ENCODE measurements around the gene ZNF451.
A peak's percentile ranks its signal among the peaks of the same experiment; 100 is the strongest.

The ZNF451 gene

GRCh38 chr6:57147955-57148858 lies 58.2 kb downstream of the ZNF451 start:
- no peak for DNase-seq (ENCODE audit: low read depth in 1 of 2, low spot score in 1 of 2)

GRCh38 chr6:57158658-57159057 lies 68.7 kb downstream of the ZNF451 start:
- no peak for DNase-seq (ENCODE audit: low read depth in 1 of 2, low spot score in 1 of 2)

GRCh38 chr6:57159127-57159526 lies 69.1 kb downstream of the ZNF451 start:
- no peak for DNase-seq (ENCODE audit: low read depth in 1 of 2, low spot score in 1 of 2)

GRCh38 chr6:57162028-57162427 lies 72.0 kb downstream of the ZNF451 start:
- no peak for DNase-seq (ENCODE audit: low read depth in 1 of 2, low spot score in 1 of 2)

GRCh38 chr6:57162516-57162915 lies 72.5 kb downstream of the ZNF451 start:
- no peak for DNase-seq (ENCODE audit: low read depth in 1 of 2, low spot score in 1 of 2)

- no peak for DNase-seq (ENCODE audit: low read depth in 1 of 2, low spot score in 1 of 2)
Measured at GRCh38 chr6:57163956-57164355, 74.0 kb downstream of the ZNF451 start.

GRCh38 chr6:57165080-57165479 lies 75.1 kb downstream of the ZNF451 start:
- DNase-seq (ENCODE audit: low read depth in 1 of 2, low spot score in 1 of 2): no peak

GRCh38 chr6:57172136-57173055 lies 82.4 kb downstream of the ZNF451 start, which contains the start of gene BAG2:
Gene BAG2, plus strand, starts transcription at chr6:57172326. Its CDS starts 372 bp downstream, at chr6:57172698.
- peak; percentile 74 to 90 for DNase-seq (ENCODE audit: low read depth in 1 of 2, low spot score in 1 of 2)

GRCh38 chr6:57173056-57173885 lies 83.3 kb downstream of the ZNF451 start:
- peak in 1 of 2 donors; percentile 32 for DNase-seq (ENCODE audit: low read depth in 1 of 2, low spot score in 1 of 2)

GRCh38 chr6:57173886-57174510 lies 84.0 kb downstream of the ZNF451 start:
- no peak for DNase-seq (ENCODE audit: low read depth in 1 of 2, low spot score in 1 of 2)

GRCh38 chr6:57174511-57174907 lies 84.5 kb downstream of the ZNF451 start:
- DNase-seq (ENCODE audit: low read depth in 1 of 2, low spot score in 1 of 2): no peak

- no peak for DNase-seq (ENCODE audit: low read depth in 1 of 2, low spot score in 1 of 2)
Measured at GRCh38 chr6:57177545-57178265, 87.7 kb downstream of the ZNF451 start.

GRCh38 chr6:57180596-57180995 lies 90.6 kb downstream of the ZNF451 start:
- no peak for DNase-seq (ENCODE audit: low read depth in 1 of 2, low spot score in 1 of 2)

- DNase-seq (ENCODE audit: low read depth in 1 of 2, low spot score in 1 of 2): no peak
Measured at GRCh38 chr6:57182017-57182432, 92.0 kb downstream of the ZNF451 start.

- DNase-seq (ENCODE audit: low read depth in 1 of 2, low spot score in 1 of 2): no peak
Measured at GRCh38 chr6:57183336-57183735, 93.3 kb downstream of the ZNF451 start.

- no peak for DNase-seq (ENCODE audit: low read depth in 1 of 2, low spot score in 1 of 2)
Measured at GRCh38 chr6:57190140-57190539, 100.2 kb downstream of the ZNF451 start.

- no peak for DNase-seq (ENCODE audit: low read depth in 1 of 2, low spot score in 1 of 2)
Measured at GRCh38 chr6:57193177-57193576, 103.2 kb downstream of the ZNF451 start.

GRCh38 chr6:57195457-57195856 lies 105.5 kb downstream of the ZNF451 start:
- DNase-seq (ENCODE audit: low read depth in 1 of 2, low spot score in 1 of 2): no peak

GRCh38 chr6:57198926-57199636 lies 109.1 kb downstream of the ZNF451 start:
- no peak for DNase-seq (ENCODE audit: low read depth in 1 of 2, low spot score in 1 of 2)
